Skeletal muscle cell (primary cell): ENCODE measurements around the gene PPAN.

Experiments
- DNase-seq: peaks from one replicate; pipeline ENCODE4 v3.0.0-alpha.2; 2010; ENCODE audit warnings: low read depth
- H3K4me3 ChIP-seq: 2 replicates; pipeline ENCODE4 v1.5.1; 2011; ENCODE audit warnings: low read depth, mild to moderate bottlenecking, control low read depth, low read length, moderate library complexity

The PPAN gene, protein sequence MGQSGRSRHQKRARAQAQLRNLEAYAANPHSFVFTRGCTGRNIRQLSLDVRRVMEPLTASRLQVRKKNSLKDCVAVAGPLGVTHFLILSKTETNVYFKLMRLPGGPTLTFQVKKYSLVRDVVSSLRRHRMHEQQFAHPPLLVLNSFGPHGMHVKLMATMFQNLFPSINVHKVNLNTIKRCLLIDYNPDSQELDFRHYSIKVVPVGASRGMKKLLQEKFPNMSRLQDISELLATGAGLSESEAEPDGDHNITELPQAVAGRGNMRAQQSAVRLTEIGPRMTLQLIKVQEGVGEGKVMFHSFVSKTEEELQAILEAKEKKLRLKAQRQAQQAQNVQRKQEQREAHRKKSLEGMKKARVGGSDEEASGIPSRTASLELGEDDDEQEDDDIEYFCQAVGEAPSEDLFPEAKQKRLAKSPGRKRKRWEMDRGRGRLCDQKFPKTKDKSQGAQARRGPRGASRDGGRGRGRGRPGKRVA

DNA sequence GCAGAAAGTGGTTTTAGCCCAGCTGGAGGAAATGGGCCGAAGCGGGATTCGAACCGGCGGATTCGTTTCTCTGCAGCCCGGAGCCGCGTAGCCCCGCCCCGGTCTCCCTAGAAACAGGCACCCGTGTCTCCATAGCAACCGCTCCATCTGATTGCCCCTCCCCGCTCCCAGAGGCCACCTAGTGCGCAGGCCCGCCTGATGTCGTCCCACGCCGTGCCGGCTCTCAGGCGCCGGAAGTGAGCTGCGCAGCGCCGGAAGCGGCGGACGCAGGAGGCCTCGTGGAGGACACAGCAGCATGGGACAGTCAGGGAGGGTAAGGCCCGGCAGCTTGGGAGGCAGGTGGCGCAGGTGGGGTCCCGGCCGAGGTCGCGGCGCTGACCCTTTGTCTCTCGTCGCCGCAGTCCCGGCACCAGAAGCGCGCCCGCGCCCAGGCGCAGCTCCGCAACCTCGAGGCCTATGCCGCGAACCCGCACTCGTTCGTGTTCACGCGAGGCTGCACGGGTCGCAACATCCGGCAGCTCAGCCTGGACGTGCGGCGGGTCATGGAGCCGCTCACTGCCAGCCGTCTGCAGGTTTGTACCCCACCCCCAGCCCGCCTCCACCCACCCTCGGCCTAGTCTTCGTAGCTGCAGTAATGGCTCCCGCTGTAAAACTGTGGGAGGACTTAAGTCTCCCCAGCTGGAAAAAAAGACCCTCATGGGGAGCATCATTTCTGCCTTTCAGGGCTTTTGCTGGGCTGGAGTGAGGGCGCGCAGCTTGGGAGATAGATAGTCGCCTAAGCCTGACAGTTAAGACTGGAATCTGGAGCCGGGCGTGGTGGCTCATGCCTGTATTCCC lies at the start of gene PPAN:
PPAN (plus strand) TSS at position 263 of the 837 bp plus-strand sequence; CDS start at position 296, 33 bp downstream.
- DNase-seq = peak; percentile 93

DNA sequence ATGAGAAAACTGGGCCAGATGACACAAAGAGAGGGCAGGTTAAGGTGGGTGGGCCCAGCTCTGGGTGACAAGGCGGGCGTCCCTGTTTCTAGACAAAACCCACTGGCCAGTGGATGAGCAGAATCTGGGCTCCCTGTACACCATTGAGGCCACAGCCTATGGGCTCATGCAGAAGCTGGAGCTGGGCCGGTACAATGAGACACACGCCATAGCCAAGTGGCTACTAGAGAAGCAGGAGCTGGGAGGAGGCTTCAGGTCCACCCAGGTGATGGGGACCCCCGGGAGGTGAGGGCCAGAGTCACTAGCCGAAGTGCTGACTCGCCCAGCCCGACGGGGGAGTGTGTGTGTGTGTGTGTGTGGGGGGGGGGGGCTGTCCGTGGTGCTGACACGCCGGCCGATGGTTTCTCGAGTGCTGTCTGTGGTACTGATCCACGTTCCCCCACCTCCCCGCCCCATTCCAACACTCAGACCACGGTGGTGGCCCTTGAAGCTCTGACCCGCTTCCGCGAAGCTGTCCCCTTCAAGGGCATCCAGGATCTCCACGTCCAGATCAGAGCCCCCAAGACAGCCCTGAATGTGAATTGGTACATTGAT lies 44.3 kb upstream of the PPAN start:
- no peak overlapping the region for H3K4me3 ChIP-seq
- DNase-seq = no peak

More for the DNA sequence above, at the start of gene PPAN:
- peak within 1 kb of the TSS; percentile 70 for H3K4me3 ChIP-seq

DNA sequence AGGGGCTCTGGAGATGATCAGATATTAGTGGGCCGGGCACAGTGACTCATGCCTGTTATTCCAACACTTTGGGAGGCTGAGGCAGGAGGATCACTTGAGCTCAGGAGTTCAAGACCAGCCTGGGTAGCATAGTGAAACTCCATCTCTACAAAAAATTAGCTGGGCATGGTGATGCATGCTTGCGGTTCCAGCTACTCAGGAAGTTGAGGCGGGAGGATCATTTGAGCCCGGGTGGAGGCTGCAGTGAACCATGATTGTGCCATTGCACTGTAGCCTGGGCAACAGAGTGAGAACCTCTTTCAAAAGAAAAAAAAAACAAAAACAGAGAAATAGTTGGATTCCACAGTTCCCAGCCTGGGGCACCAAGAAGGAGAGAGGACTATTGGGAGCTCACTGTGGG lies 38.0 kb upstream of the PPAN start:
- H3K4me3 ChIP-seq = no peak overlapping the region
- DNase-seq = no peak

DNA sequence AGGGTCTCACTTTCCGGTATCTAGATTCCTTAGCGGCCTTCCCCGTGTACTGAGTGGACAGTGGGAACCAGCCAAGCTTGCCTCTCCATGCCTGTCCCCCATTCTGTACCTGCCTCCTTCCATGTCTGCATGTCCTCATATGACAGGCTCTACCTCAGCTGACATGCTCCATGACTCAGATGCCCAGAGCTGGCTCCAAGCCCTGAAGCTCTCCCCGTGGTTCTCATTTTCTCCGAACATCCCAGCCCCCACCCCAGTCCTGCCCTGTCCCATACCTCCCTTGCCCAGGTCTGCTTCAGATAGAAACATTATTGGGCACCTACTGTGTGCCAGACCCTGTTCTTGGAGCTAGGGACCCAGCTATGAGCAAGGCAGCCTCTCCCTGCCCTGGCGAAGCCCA lies 37.1 kb upstream of the PPAN start:
- no peak overlapping the region for H3K4me3 ChIP-seq
- DNase-seq = no peak

DNA sequence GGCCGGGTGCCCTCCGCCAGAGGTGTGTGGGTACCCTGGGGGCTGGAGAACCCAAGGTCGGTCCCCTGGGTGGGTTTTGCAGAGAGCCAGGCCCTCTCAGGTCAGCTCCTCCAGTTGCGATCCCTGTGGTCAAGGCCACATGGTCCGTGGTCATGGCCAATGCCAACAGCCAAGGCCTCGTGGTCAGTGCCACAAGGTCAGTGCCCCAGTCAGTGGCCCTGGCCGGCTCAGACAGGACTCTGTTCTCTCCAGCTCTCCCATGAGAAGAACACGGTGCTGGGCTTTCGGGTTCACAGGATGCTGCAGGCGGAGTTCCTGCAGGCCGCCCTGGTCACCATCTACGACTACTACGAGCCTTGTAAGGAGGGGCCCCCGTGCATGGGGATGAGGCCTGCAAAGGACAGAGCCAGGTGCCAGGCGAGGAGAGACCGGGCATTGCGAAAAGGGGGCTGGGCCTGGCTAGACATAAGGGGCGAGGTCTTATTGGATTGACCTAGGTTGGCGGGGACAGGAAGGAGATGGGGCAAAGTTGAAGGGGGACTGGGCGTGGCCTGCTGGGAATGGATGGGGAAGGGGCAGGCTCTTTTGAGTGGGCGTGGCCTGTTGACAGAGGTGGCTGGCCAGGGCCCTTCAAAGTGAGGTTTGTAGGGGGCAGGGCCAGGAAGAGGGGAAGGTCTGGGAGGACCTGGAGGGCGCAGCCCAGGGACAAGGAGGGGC lies 35.3 kb upstream of the PPAN start:
- H3K4me3 ChIP-seq = no peak overlapping the region
- DNase-seq = no peak

DNA sequence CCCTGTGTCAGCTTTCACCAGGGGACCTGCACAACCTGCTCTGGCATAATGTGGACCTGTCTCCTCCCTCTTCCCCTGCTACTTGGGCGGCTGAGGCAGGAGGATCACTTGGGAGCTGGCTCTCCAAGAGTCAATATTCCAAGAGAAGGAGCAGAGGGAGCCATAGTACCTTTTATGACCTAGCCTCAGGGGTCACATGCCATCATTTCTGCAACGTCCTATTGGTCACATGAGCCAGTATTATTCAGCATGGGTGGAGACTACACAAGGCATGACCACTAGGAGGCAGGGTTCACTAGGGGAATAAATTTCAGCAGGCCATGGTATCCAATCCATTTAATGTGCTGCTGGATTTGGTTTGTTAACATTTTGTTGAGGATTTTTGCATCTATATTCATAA lies 32.0 kb upstream of the PPAN start:
- no peak for DNase-seq
- H3K4me3 ChIP-seq = no peak overlapping the region

DNA sequence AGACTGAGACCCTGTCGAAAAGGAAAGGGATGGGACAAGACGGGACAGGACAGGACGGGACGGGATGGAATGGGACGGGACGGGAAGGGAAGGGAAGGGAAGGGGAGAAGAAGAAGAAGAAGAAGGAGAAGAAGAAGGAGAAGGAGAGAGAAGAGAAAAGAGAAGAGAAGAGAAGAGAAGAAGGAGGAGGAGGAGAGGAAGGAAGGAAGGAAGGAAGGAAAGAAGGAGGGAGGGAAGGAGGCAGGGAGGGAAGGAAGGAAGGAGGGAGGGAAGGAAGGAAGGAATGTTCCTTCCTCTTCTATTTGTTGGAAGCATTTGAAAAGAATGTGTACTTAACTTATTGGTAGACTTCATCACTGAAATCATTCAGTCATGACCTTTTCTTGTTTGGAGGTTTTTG lies 29.6 kb upstream of the PPAN start:
- H3K4me3 ChIP-seq = no peak overlapping the region
- DNase-seq = no peak

DNA sequence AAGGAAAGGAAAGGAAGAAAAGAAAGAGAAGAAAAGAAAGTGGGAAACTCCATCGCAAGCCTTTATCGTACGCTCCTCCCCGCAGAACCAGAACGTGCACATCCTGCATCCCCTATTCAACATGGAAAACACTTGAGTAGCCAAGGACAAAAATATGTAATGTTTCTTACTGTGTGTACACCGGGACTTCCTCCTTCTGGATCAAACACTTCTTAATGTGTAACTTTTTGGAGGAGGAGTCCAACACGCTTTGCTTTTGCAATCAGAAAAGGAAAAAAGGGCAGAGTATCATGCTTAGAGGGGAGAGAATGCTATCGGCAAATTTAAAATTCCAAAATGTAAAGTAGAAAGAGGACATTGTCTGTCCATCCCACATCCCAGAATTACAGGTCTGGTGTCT lies 27.8 kb upstream of the PPAN start:
- no peak overlapping the region for H3K4me3 ChIP-seq
- DNase-seq = no peak

DNA sequence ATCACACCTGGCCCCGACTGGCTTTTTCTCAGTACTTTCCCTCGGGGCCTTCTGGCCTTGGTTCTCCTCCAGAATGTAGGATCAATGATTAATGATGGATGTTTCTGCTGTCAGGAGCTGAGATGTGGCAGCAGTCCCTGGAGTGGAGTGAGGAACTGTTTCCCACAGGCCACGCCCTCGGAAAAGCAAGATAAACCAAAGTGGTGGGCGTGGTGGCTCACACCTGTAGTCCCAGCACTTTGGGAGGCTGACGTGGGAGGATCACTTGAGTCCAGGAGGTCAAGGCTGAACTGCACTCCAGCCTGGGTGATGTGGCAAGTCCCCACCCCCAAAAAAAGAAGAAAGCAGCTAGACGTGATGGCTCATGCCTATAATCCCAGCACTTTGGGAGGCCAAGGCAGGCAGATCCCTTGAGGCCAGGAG lies 27.1 kb upstream of the PPAN start:
- H3K4me3 ChIP-seq = no peak overlapping the region
- no peak for DNase-seq

DNA sequence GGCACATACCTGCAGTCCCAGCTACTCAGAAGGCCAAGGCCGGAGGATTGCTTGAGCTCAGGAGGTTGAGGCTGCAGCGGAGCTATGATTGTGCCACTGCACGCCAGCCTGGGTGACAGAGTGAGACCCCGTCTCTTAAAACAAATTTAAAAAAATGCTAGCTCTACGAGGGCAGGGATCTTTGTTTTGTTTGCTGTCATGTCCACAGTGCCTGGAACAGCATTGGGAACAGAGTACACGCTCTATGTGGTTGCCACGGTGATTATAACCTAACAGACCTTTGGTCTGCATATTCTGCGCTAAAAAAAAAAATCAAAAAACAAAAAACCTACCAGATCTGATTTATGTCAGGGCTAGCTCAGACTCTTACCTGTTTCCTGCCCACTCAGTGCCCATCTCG lies 22.3 kb upstream of the PPAN start:
- no peak overlapping the region for H3K4me3 ChIP-seq
- no peak for DNase-seq

DNA sequence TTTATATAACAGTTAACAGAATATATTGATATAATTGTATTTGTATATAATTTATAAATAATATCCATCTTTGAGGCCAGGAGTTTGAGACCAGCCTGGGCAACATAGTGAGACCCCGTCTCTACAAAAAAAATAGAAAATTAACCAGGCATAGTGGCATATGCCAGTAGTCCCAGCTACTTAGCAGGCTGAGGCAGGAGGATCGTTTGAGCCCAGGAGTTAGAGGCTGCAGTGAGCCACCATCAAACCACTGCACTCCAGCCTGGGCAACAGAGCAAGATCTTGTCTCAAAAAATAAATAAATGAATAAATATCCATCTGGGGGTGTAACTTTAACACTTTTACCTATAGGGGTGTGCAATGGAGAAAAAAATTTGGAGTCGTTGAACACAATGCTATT lies 21.4 kb upstream of the PPAN start:
- no peak for DNase-seq
- H3K4me3 ChIP-seq = no peak overlapping the region

DNA sequence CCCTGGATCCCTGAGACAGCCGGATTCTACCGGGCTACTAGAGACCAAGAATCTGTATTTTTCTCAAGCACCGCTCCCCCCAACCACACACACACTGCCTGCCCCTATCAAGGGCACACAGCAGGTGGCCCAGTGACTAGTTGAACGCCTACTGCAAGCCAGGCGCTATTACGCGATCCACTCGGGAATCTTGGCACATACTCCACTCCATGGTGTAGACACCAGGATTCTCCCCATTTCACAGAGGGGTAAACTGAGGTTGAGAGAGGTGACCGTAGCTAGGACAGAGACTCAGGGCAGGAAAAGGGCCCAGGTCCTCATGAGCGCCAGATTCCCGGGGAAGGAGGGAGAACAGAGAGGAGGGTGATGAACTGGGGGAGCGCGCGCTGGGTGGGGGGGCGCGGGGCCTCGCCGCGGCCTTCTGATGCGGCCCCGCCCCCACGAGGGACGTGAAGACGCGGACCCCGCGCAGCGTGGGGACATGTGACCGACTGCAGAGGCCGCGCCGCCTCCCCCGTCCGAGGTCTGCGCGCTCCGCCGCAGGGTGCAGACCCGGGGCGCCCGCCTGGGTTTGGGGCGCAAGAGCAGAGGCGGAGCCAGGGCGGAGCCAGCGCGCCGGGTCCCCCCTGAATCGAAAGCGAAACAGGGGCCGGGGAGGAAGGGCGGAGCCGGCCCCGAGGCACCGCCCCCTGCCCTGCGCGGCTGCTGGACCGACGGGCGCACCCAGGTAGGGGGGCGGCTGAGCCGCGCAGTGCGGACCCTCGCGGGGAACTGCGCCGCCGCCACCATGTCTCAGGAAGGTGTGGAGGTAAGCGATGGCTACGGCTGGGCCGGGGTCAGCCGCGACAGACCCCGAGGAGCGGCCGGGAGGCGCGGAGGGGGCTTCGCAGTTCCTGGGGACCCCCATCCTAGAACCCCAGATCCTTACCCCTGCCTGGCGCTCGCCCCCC lies 20.2 kb upstream of the PPAN start, which contains the start of gene SHFL:
SHFL (plus strand) TSS at position 677 of the 950 bp plus-strand sequence; CDS start at position 788, 111 bp downstream.
- DNase-seq = no peak

DNA sequence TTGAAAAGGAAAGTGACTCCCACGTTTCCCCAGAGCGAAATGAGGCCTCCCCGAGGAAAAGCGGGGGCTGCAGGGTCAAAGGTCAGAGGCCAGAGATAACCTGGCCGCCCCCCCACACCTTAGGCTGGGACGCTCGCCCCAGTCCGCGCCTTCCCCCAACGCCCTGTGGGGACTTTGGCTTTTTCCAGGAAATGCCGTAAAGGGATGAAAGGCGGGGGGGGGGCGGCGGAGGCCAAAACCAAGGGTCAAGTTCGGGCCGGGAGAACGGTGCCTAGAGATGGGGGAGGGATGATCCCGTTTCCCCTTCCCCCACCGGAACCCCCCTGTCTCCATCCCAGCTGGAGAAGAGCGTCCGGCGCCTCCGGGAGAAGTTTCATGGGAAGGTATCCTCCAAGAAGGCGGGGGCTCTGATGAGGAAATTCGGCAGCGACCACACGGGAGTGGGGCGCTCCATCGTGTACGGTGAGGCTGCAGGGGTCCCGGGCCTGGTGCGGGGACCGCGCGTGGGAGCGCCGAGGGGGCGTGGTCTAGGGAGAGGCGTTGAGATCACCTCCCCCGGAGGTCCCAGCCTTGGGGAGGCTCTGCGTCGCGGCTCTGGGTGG lies 19.5 kb upstream of the PPAN start:
- H3K4me3 ChIP-seq = peak overlapping the region; percentile 82
- no peak for DNase-seq

More for the DNA sequence above, 20.2 kb upstream of the PPAN start, which contains the start of gene SHFL:
- H3K4me3 ChIP-seq = peak within 1 kb of the TSS; percentile 82

DNA sequence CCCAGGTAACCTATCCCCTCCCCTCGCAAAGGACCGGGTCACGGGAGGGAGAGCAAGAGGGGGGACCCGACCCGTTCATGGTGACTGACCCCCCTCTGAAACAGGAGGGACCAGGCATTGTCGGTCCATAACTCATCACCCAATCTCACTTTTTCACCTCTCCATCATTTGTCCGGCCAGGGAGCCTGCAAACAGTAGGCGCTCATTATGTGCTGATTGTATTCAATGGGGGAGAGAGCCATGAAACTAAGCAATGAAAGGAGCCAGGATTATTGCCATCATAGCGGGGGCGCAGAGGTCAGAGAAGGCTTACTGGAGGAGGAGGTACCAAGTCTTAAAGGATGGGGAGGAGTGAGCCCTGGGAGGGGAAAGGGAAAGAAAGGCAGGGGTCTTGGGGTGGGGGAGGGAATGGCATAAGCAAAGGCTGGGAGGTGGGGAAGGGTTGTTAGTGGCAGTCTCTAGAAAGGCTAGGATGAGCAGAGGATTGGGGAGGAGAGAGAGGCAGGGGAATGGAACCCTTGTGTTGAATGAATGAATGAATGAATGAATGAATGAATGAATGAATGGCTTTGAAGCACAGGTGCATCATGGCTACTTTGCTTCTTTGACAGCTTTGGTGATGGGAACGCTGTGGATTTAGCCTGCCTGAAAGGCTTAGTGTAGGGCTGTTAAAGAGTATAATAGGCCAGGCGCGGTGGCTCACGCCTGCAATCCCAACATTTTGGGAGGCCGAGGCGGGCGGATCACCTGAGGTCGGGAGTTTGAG lies 18.7 kb upstream of the PPAN start:
- DNase-seq = no peak
- peak overlapping the region; percentile 82 for H3K4me3 ChIP-seq

DNA sequence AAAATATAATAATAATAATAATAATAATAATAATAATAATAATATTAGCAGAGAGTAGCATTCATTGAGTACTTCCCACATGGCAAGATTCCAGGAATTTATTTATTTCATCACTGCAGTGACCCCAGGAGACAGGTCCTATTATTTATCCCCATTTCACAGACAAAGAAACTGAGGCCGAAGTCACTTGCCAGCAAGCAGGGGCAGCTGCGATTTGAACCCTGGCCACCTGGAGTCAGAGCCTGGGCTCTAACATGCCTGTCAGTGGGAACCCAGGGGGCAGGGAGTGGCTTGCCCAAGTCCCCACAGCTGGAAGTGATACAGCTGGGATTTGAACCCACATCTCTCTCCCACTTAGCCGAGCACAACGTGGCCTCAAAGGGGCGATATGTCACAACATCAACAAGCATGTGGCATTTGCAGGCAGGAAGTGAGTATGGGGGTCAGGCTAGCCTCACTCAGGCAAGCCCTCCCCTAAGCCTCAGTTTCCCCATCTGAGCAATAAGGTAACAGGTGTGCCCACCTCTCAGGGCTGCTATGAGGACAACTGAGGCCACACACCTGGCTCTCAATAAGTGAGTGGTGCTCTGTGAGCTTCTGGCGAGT lies 17.1 kb upstream of the PPAN start:
- H3K4me3 ChIP-seq = no peak overlapping the region
- DNase-seq = no peak

DNA sequence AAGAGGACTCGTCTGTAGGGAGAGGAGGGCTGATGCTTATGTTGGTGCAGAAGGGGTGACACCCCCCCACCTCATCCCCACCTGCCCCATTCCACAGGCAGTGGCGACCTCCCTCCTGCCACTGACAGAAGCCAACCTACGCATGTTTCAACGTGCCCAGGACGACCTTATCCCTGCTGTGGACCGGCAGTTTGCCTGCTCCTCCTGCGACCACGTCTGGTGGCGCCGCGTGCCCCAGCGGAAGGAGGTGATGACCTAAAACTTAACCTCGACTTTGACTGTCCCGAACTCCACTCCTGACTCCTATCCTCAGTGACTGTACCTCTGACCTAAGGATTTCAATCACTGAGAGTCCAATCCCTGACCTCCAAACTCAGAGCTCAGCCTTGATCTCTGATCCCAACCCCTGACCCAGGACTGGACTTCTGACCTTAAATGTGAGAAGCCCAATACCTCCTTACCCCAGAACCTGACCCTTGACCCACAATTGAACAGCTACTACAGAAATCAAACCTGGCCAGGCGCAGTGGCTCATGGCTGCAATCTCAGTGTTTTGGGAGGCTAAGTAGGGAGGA lies 16.3 kb upstream of the PPAN start:
- H3K4me3 ChIP-seq = no peak overlapping the region
- no peak for DNase-seq

DNA sequence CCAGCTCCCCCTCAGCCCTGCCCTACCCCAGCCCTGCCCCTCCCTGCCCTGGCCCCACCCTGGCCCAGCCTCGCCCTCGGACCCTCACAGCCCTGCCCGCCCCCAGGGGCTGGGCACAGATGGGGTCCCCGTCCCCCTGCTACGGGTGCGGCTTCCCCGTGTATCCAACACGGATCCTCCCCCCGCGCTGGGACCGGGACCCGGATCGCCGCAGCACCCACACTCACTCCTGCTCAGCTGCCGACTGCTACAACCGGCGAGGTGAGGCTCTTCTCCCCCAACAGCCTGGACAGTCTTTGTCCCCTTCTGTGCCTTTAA lies 14.8 kb upstream of the PPAN start:
- H3K4me3 ChIP-seq = no peak overlapping the region
- no peak for DNase-seq
